Ovary (tissue), 9 donors: Measurements from ENCODE around the gene SIGLEC5. TPM values are rescaled to one million over a fixed set of nuclear protein-coding genes. Genes with fewer than 3 reads are reported as not detected.

Source experiments
- DNase-seq, 5 donors: peaks; one replicate each; pipeline ENCODE4 v3.0.0-alpha.2; 2019 to 2020
- H3K27ac ChIP-seq, 2 donors: fragments of 200-600 bp; one replicate each; pipeline versions ENCODE4 v1.5.1 to v1.8.0; 2019 to 2022
- H3K27me3 ChIP-seq: fragments of 200-600 bp; one replicate; pipeline ENCODE4 v1.8.0; 2022
- H3K36me3 ChIP-seq: fragments of 200-600 bp; sonication (generic); one replicate; pipeline ENCODE4 v1.5.1; 2019
- H3K4me1 ChIP-seq: one replicate; pipeline ENCODE4 v1.8.1; 2013; ENCODE audit warnings: mild to moderate bottlenecking, moderate library complexity; ENCODE audit not compliant: insufficient read depth
- H3K4me3 ChIP-seq: fragments of 200-600 bp; sonication (generic); one replicate; pipeline ENCODE4 v1.5.1; 2017
- H3K9me3 ChIP-seq, 2 donors: fragments of 200-600 bp in 1 of 2; sonication (generic) in 1 of 2; one replicate each; pipeline versions ENCODE4 v1.5.1 to v1.8.1; 2013 to 2019; ENCODE audit warnings: mild to moderate bottlenecking in 1 of 2, moderate library complexity in 1 of 2
- EP300 ChIP-seq: sonication (generic); formaldehyde crosslinking; IDR thresholded peaks from one replicate; pipeline ENCODE4 v1.6.1; 2017; ENCODE audit warnings: antibody characterized with exemption
- POLR2A ChIP-seq: fragments of 450-650 bp; IDR thresholded peaks from one replicate; pipeline ENCODE4 v1.6.1; 2017; ENCODE audit warnings: antibody characterized with exemption, mild to moderate bottlenecking, moderate library complexity
- WGBS, 3 donors: extraction: QIAGEN DNeasy Blood & Tissue Kit in 1 of 3; methylation state at CpG; one replicate each; pipeline versions ENCODE4 v1.1.5 to v1.1.7; 2013 to 2017; 5-methylcytosine and 5-hydroxymethylcytosine counted together
- intact Hi-C, 4 donors: fragments of 100-400 bp; cut with DNase I; formaldehyde crosslinking; loops; one replicate each; pipeline versions ENCODE4 v1.11.0 to v1.15.1; 2022 to 2023
- polyA plus RNA-seq, 2 donors: library from polyadenylated mRNA; stranded (reverse); fragments of 200-250 nt in 1 of 2; fragments of 350-450 nt in 1 of 2; fragmentation: Illumina TruSeq in 1 of 2; extraction: RNeasy Lipid Tissue Mini Kit (QIAGEN cat#74804) in 1 of 2; gene quantifications; one replicate each; pipeline ENCODE4 v1.2.3, GENCODE V29; 2013 to 2014
- small RNA-seq: library from RNA; depleted of rRNA; stranded (forward); fragments of <200 nt; gene quantifications from one replicate; pipeline ENCODE3, GENCODE V24; 2016
- total RNA-seq, 7 donors: library from RNA; depleted of rRNA in 2 of 7; stranded (reverse); fragments of >200 nt in 2 of 7; fragmentation: NEBNext Ultra II Directional in 3 of 7; extraction: Animal tissue kit (Norgen Biotek cat#: 25700) in 3 of 7; gene quantifications; one replicate each; pipeline versions ENCODE4 v1.1.0 to v1.2.4, GENCODE V29; 2016 to 2023
- TF ChIP-seq, protein P1 (sequence below), 3 donors: fragments of 450-650 bp in 2 of 3; fragments of 200-600 bp in 1 of 3; IDR thresholded peaks; one replicate each; pipeline versions ENCODE4 v1.5.1 to v1.8.0; 2016 to 2022; ENCODE audit warnings: antibody characterized with exemption in 3 of 3, mild to moderate bottlenecking in 1 of 3
- donor health status: DM: no; HTN: no; CAD: no; lungs with moderate emphysema.
- donor health status: DM: no; HTN: no; CAD: no.
- donor health status: Bipolar disorder and iron deficiency.
- donor health status: DM: yes; HTN: yes; CAD: no.
- donor health status: DM: no; HTN: no; CAD: no.
- donor health status: DM: yes; HTN: yes; CAD: no.

Gene SIGLEC5
- total and polyA plus RNA-seq, 9 donors, result 0.13 to 0.69 (median 0.45) TPM; not detected in 4

DNA sequence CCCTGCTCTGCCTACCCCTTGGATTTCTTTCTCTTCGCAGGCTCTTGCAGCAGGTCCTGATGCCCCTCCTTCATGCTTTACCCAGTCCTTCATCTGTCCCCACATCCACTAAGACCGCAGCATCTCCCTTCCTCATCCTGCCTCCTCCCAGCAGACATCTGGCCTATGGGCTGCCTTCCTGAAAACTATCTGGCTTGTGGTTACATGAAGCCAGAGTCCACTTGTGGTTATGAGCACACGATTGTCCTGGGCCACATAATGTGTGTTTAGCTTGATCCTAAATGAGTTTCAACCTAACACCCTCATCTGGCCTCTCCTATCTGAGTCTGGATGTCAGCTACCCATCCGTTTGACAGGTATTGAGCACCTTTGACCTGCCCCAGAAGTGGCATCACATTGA, 64.6 kb downstream of the SIGLEC5 start:
- TF ChIP-seq POLR2A (no peak), EP300 (no peak)
- TF ChIP-seq, protein P1, sequence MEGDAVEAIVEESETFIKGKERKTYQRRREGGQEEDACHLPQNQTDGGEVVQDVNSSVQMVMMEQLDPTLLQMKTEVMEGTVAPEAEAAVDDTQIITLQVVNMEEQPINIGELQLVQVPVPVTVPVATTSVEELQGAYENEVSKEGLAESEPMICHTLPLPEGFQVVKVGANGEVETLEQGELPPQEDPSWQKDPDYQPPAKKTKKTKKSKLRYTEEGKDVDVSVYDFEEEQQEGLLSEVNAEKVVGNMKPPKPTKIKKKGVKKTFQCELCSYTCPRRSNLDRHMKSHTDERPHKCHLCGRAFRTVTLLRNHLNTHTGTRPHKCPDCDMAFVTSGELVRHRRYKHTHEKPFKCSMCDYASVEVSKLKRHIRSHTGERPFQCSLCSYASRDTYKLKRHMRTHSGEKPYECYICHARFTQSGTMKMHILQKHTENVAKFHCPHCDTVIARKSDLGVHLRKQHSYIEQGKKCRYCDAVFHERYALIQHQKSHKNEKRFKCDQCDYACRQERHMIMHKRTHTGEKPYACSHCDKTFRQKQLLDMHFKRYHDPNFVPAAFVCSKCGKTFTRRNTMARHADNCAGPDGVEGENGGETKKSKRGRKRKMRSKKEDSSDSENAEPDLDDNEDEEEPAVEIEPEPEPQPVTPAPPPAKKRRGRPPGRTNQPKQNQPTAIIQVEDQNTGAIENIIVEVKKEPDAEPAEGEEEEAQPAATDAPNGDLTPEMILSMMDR (IDR thresholded peaks at IDR 0.05), result no peak
- WGBS, 3 donors, result 57 to 71% (median 66%) methylated on average over 4 of the region's 4 CpGs
- DNase-seq, result no peak
- intact Hi-C loops, result no loop called here
- no peak overlapping the region for H3K4me3 ChIP-seq
- H3K4me1 ChIP-seq, result no peaks in the 10 kb centered on the region
- H3K9me3 ChIP-seq, result no peaks in the 10 kb centered on the region
- H3K36me3 ChIP-seq, result no peaks in the 10 kb centered on the region
- no peak overlapping the region for H3K27ac ChIP-seq
- H3K27me3 ChIP-seq, result no peaks in the 10 kb centered on the region

DNA sequence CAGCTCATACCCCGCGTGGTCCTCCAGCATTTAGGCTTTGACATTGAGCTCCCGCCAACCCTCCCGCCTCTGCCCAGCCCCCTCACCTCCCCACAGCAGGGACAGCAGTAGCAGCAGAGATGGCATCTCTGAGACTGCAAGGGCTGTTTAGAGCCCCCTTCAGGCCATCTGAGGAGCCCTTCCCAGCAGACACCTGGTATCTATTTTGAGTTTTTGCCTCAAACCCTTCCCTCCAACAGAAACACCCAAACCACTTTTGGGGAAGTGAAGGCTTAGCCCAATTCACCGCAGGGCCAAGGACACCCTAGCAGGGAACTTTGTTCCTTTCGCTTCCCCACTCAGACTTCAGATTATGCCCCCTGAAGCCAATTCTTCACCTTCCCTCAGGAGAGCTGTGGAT, 65.4 kb downstream of the SIGLEC5 start:
- Histone ChIP-seq H3K27ac (no peak overlapping the region), H3K9me3 (no peaks in the 10 kb centered on the region), H3K36me3 (no peaks in the 10 kb centered on the region), H3K4me3 (no peak overlapping the region), H3K4me1 (no peaks in the 10 kb centered on the region), H3K27me3 (no peaks in the 10 kb centered on the region)
- intact Hi-C loops, result no loop called here
- DNase-seq, result no peak
- WGBS, 3 donors, result 31 to 41% (median 34%) methylated on average over 6 of the region's 6 CpGs
- TF ChIP-seq POLR2A, result no peak
- no peak for TF ChIP-seq EP300
- TF ChIP-seq, protein P1 (IDR thresholded peaks at IDR 0.05), result no peak

Small RNAs within 50 kb of the gene (small RNA-seq; reads per million reads assigned to genes)
- not detected for gene AC018755.2

Other genes starting within 250 kb of the SIGLEC5 start
- gene LIM2, start 242.4 kb downstream of the SIGLEC5 start, total RNA-seq, result not detected
- not detected for gene LIM2, start 242.4 kb downstream of the SIGLEC5 start, polyA plus RNA-seq
- not detected for gene C19orf84, start 239.8 kb downstream of the SIGLEC5 start, total RNA-seq
- under 1 TPM in 1 of 2 donors, not detected in 1; 0.47 TPM for gene C19orf84, start 239.8 kb downstream of the SIGLEC5 start, polyA plus RNA-seq
- gene SIGLEC10, start 212.8 kb downstream of the SIGLEC5 start, total RNA-seq, result 1 to 10 TPM; 1.4 to 9.4 (median 4.6) TPM
- 1 to 10 TPM in 1 of 2 donors, under 1 TPM in 1; 0.30 to 1.3 TPM for gene SIGLEC10, start 212.8 kb downstream of the SIGLEC5 start, polyA plus RNA-seq
- gene SIGLEC8, start 171.9 kb downstream of the SIGLEC5 start, total RNA-seq, result 1 to 10 TPM in 1 of 7 donors, under 1 TPM in 4, not detected in 2; 0.24 to 1.6 (median 0.92) TPM
- gene SIGLEC8, start 171.9 kb downstream of the SIGLEC5 start, polyA plus RNA-seq, result 1 to 10 TPM in 1 of 2 donors, under 1 TPM in 1; 0.05 to 1.6 TPM
- gene CEACAM18, start 151.9 kb downstream of the SIGLEC5 start, total RNA-seq, result not detected
- not detected for gene CEACAM18, start 151.9 kb downstream of the SIGLEC5 start, polyA plus RNA-seq
- under 1 TPM in 2 of 7 donors, not detected in 5; 0.23 to 0.25 TPM for gene SIGLEC12, start 128.6 kb downstream of the SIGLEC5 start, total RNA-seq
- under 1 TPM in 1 of 2 donors, not detected in 1; 0.73 TPM for gene SIGLEC12, start 128.6 kb downstream of the SIGLEC5 start, polyA plus RNA-seq
- gene SIGLEC6, start 98.7 kb downstream of the SIGLEC5 start, total RNA-seq, result under 1 TPM in 2 of 7 donors, not detected in 5; 0.40 to 0.45 TPM
- under 1 TPM; 0.19 to 0.67 TPM for gene SIGLEC6, start 98.7 kb downstream of the SIGLEC5 start, polyA plus RNA-seq
- 10 to 100 TPM in 5 of 7 donors, 1 to 10 TPM in 2; 4.3 to 17.3 (median 13.1) TPM for gene ZNF175, start 59.1 kb downstream of the SIGLEC5 start, total RNA-seq
- 10 to 100 TPM in 1 of 2 donors, 1 to 10 TPM in 1; 5.4 to 12.3 TPM for gene ZNF175, start 59.1 kb downstream of the SIGLEC5 start, polyA plus RNA-seq
- 1 to 10 TPM in 3 of 7 donors, under 1 TPM in 3, not detected in 1; 0.11 to 4.1 (median 1.0) TPM for gene SIGLEC14, start 16.4 kb upstream of the SIGLEC5 start, total RNA-seq
- under 1 TPM in 1 of 2 donors, not detected in 1; 0.27 TPM for gene SIGLEC14, start 16.4 kb upstream of the SIGLEC5 start, polyA plus RNA-seq
- 10 to 100 TPM; 30.3 to 93.2 (median 50.3) TPM for gene SPACA6, start 62.9 kb upstream of the SIGLEC5 start, total RNA-seq
- 10 to 100 TPM in 1 of 2 donors, 1 to 10 TPM in 1; 6.4 to 27.4 TPM for gene SPACA6, start 62.9 kb upstream of the SIGLEC5 start, polyA plus RNA-seq
- gene HAS1, start 93.6 kb upstream of the SIGLEC5 start, total RNA-seq, result 100 to 1,000 TPM in 1 of 7 donors, 10 to 100 TPM in 3, 1 to 10 TPM in 3; 1.8 to 385 (median 15.3) TPM
- gene HAS1, start 93.6 kb upstream of the SIGLEC5 start, polyA plus RNA-seq, result 1 to 10 TPM; 1.0 to 7.5 TPM
- gene FPR1, start 121.5 kb upstream of the SIGLEC5 start, total RNA-seq, result 10 to 100 TPM in 1 of 7 donors, 1 to 10 TPM in 6; 1.8 to 18.2 (median 3.6) TPM
- 10 to 100 TPM in 1 of 2 donors, 1 to 10 TPM in 1; 1.1 to 11.0 TPM for gene FPR1, start 121.5 kb upstream of the SIGLEC5 start, polyA plus RNA-seq
- gene FPR2, start 130.8 kb upstream of the SIGLEC5 start, total RNA-seq, result 1 to 10 TPM in 3 of 7 donors, under 1 TPM in 4; 0.23 to 2.4 (median 0.95) TPM
- 1 to 10 TPM in 1 of 2 donors, under 1 TPM in 1; 0.21 to 1.1 TPM for gene FPR2, start 130.8 kb upstream of the SIGLEC5 start, polyA plus RNA-seq
- gene FPR3, start 164.8 kb upstream of the SIGLEC5 start, total RNA-seq, result 1 to 10 TPM; 1.5 to 4.5 (median 3.5) TPM
- 10 to 100 TPM in 1 of 2 donors, 1 to 10 TPM in 1; 1.9 to 20.5 TPM for gene FPR3, start 164.8 kb upstream of the SIGLEC5 start, polyA plus RNA-seq